AG04450 (cell line): ENCODE data around the gene NOXA1. TPM values are rescaled to one million over a fixed set of nuclear protein-coding genes. Genes with fewer than 3 reads are reported as not detected.

Source experiments
- CTCF ChIA-PET: fragments of 300-600, 350-600 bp; formaldehyde crosslinking; extraction: SDS; loops from one replicate; lab custom pipeline; 2022; ENCODE audit warnings: antibody characterized with exemption, inconsistent platforms; lab: Charles Lee
- POLR2A ChIA-PET: fragments of 350-600 bp; formaldehyde crosslinking; extraction: SDS; loops from one replicate; lab custom pipeline; 2021; ENCODE audit warnings: antibody characterized with exemption, inconsistent platforms; lab: Yijun Ruan, JAX
- DNase-seq: peaks from one replicate; pipeline ENCODE4 v3.0.0-alpha.2; 2011; ENCODE audit warnings: low read depth, low spot score
- H3K27ac ChIP-seq: one replicate; pipeline ENCODE4 v1.5.1; 2012; ENCODE audit warnings: low read depth, low read length, control low read depth
- H3K27me3 ChIP-seq: one replicate; pipeline ENCODE4 v1.6.0; 2012; ENCODE audit warnings: low read length; ENCODE audit not compliant: control insufficient read depth, insufficient read depth
- H3K4me3 ChIP-seq: 2 replicates; pipeline ENCODE4 v1.5.1; 2011; ENCODE audit warnings: mild to moderate bottlenecking, low read depth, low read length, control low read depth
- H3K9me3 ChIP-seq: 2 replicates; pipeline ENCODE4 v1.5.1; 2012; ENCODE audit warnings: low read length; ENCODE audit not compliant: control insufficient read depth, insufficient read depth
- polyA plus RNA-seq: library from polyadenylated mRNA; depleted of rRNA; stranded (reverse); fragments of >200 nt; gene quantifications from 2 replicates; pipeline ENCODE4 v1.2.3, GENCODE V29; 2011
- TF ChIP-seq, protein P1 (sequence below): IDR thresholded peaks from 2 replicates; pipeline ENCODE4 v1.5.1; 2011; ENCODE audit warnings: low read depth, low read length, control low read depth, inconsistent platforms

The NOXA1 gene
- polyA plus RNA-seq, 1 experiment, result 0.06 TPM

DNA sequence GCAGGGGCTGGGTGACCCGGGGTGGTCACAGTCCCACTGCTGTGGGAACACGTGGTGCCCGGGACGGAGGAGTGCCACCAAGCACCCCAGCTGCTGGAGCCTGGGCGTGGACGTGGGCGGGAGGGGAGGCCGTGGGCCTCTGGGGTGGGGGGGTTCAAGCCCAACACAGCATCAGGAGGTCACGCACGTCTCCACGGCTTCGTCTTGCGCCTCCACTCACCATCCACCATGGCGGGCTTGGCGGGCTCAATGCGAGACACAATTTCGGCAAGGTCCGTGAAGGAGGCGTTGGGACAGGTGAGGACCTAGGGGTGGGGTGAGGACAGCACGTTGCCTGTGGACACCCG, 38.1 kb downstream of the NOXA1 start:
- ChIA-PET CTCF (no interaction called here), POLR2A (no interaction called here)
- no peak overlapping the region for H3K27ac ChIP-seq
- TF ChIP-seq, protein P1, sequence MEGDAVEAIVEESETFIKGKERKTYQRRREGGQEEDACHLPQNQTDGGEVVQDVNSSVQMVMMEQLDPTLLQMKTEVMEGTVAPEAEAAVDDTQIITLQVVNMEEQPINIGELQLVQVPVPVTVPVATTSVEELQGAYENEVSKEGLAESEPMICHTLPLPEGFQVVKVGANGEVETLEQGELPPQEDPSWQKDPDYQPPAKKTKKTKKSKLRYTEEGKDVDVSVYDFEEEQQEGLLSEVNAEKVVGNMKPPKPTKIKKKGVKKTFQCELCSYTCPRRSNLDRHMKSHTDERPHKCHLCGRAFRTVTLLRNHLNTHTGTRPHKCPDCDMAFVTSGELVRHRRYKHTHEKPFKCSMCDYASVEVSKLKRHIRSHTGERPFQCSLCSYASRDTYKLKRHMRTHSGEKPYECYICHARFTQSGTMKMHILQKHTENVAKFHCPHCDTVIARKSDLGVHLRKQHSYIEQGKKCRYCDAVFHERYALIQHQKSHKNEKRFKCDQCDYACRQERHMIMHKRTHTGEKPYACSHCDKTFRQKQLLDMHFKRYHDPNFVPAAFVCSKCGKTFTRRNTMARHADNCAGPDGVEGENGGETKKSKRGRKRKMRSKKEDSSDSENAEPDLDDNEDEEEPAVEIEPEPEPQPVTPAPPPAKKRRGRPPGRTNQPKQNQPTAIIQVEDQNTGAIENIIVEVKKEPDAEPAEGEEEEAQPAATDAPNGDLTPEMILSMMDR, result no peak
- DNase-seq, result no peak
- H3K4me3 ChIP-seq, result no peak overlapping the region
- peaks cover 13% of the 10 kb centered on the region for H3K27me3 ChIP-seq
- H3K9me3 ChIP-seq, result peaks cover 7% of the 10 kb centered on the region; the same call in 1 of the 2 replicates

DNA sequence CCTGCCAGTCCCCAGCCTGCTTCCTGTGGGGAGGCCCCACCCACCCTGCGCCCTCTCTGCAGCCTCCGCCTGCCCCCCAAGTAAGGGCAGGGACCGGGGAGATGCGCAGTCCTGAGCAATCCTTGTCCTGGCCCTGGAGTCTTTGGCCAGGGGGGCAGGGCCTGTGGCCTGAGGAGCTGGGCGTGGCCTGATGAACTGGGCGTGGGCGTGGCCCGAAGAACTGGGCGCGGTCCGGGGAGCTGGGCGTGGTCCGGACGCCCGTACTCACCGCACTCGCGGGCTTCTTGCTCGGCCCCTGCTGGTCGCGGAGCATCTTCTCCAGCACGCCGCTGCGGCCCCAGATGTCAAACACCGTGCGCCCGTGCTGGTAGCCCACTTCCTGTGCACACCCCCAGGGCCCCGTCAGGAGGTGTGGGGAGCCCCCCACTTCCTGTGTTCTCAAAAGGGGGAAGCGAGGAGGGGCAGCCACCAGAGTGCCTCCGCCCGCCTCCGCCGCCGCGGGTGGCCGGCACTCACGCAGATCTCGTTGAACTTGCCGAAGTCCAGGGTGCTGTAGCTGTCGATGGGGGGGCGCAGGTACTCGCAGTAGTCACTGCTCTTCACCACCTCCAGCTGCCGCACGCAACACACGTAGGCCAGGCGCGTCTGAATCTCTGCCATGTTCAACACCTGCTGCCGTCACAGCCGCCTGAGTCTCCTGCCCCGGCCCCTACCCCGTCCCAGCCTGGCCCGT, 38.6 kb downstream of the NOXA1 start:
- POLR2A ChIA-PET, result no interaction called here
- H3K4me3 ChIP-seq, result no peak overlapping the region
- no peak overlapping the region for H3K27ac ChIP-seq
- TF ChIP-seq, protein P1, result no peak
- H3K27me3 ChIP-seq, result peaks cover 13% of the 10 kb centered on the region
- H3K9me3 ChIP-seq, result peaks cover 7% of the 10 kb centered on the region; the same call in 1 of the 2 replicates
- no peak for DNase-seq
- CTCF ChIA-PET, result no interaction called here

DNA sequence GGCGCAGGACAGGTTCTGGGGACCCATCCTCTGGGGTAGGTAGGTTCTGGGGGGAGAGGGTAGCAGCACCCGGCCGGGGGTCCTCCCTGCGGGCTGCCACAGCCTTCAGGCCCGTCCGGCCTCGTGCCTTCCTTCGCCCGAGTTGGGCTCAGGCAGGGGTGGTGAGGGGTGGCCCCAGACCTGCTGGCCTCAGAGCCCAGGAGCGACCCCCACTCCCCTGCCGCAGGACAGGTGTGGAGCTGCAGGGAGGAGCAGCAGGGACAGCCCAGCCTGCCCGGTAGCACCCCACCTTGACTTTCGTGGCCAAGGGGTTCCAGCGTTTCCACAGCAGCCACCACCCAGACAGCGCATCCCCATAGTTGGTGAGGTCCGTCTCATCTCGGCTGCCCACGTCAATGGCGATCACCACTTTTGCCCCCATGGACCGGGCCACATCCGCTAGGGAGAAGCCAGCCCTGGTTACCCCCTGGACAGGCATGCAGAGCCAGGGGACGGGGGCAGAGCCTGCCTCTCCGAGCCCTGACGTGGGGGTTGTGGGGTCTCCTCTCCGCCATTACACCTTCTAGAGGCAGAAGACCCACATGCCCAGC, 39.3 kb downstream of the NOXA1 start:
- TF ChIP-seq, protein P1, result no peak
- Histone ChIP-seq H3K9me3 (peaks cover 7% of the 10 kb centered on the region; the same call in 1 of the 2 replicates), H3K4me3 (no peak overlapping the region), H3K27me3 (peaks cover 13% of the 10 kb centered on the region), H3K27ac (no peak overlapping the region)
- CTCF ChIA-PET, result no interaction called here
- POLR2A ChIA-PET, result no interaction called here
- DNase-seq, result no peak

DNA sequence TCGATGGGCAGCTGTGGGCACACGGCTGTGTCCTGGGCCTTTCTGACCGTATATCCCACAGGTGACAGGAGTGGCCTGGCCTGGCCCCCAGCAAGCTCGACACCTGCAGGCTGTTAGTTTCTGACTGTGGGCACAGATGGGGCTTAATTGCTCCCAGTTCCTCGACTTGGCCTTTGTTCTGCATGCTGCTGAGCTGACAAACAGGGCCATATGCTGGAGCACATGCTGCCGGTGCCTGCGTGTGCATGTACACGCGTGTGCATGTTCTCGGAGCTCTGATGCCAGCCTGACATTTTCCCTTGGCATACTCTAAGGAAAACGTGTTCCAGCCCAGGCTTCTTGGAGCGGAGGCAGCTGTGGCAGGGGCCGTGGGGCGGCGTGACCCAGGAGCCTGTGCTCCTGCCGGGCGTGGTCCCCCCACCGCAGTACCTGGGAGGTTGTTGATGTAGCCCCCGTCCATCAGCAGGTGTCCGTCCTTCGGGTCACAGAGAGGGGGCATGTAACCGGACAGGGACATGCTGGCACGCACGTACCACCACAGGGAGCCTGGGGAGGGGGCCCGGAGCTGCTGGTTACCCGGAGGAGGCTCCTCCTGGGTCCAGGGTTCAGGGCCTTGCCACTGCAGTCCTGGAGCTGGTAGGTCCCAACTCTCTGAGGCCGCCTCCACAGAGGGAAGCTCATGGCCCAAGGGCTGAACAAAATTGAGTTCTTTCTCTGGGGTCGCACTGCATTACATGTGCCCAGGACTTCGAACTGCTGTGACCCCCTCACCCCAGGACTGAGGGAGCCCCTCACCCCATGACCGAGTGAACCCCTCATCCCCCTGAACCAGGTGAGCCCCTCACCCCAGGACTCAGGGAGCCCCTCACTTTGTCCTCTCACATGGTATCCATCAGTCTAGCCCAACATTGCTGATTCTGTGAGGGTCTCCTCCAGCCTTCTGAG, 40.1 kb downstream of the NOXA1 start:
- DNase-seq, result no peak
- TF ChIP-seq, protein P1, result no peak
- no peak overlapping the region for H3K27ac ChIP-seq
- peaks cover 7% of the 10 kb centered on the region; the same call in 1 of the 2 replicates for H3K9me3 ChIP-seq
- peaks cover 13% of the 10 kb centered on the region for H3K27me3 ChIP-seq
- ChIA-PET CTCF (no interaction called here), POLR2A (no interaction called here)
- no peak overlapping the region for H3K4me3 ChIP-seq

DNA sequence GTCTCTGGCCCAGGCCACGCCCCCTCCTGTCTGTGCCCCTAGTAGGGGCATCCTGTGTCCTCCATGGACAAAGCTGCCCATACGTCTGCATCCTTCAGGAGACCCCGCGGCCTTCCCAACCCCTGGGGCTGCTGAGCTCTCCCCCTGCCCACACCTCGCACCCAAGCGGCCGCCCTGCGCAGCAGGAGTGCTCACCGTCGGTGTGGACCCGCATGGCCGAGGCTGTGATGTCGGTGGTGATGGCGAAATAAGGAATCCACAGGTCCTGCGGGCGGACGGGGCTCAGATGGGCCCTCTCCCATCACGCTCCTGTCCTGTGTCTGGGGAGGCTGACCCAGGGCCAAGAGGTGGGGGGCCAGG, 40.7 kb downstream of the NOXA1 start:
- Histone ChIP-seq H3K4me3 (no peak overlapping the region), H3K9me3 (peaks cover 7% of the 10 kb centered on the region; the same call in 1 of the 2 replicates)
- TF ChIP-seq, protein P1, result no peak

More for the DNA sequence above, 40.7 kb downstream of the NOXA1 start:
- CTCF ChIA-PET, result no interaction called here
- Histone ChIP-seq H3K27ac (no peak overlapping the region), H3K27me3 (peaks cover 15% of the 10 kb centered on the region)
- POLR2A ChIA-PET, result no interaction called here
- DNase-seq, result no peak
